ENCODE results near the gene TRMT2A.

The TRMT2A gene

DNA sequence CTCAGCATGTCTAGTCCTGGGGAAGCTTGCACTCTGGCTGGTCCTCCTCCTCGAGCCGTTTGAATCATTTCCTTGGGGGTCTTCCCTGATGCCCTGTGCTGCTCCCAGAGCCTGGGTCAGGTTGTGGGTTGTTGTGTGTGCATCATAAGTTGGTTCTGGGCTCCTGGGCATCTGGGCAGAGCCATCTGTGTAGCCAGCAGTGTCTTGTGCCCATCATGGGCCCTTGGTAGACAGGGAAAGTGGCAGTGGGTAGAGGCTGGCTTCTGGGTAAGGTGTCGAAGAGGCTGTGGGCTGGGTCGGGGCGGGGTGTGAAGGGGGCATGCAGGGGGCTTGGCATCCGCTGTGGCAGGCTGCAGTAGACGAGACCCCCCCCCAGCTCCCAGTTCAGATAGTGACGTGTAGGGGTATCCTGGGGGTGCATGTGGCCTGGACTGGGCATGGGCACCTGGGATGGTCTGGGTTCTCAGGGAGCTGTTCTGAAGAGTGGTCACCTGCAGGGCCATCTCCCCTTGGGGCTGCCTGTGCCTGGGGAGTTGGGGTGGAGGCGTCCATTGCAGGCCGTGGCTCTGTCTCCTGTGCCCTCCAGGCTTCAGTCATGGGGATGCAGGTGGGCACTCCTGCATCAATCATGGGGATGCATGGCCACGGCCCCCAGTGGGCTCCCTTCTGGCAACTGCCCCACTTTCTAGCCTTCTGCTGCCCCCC, 7.2 kb upstream of the TRMT2A start:
- TF ChIP-seq SIN3A (IDR thresholded peaks at IDR 0.05; ENCODE audit: borderline replicate concordance, insufficient read depth, low read length) (no peak), TAF1 (IDR thresholded peaks at IDR 0.05; ENCODE audit: borderline replicate concordance, insufficient read depth, low read length) (no peak), FOXP2 (optimal IDR thresholded peaks at IDR 0.05; ENCODE audit: borderline replicate concordance, extremely low read depth, extremely low read length, insufficient read depth) (no peak), POLR2AphosphoS5 (IDR thresholded peaks at IDR 0.05; ENCODE audit: low read depth, low read length) (no peak)
- TF ChIP-seq, protein P1, sequence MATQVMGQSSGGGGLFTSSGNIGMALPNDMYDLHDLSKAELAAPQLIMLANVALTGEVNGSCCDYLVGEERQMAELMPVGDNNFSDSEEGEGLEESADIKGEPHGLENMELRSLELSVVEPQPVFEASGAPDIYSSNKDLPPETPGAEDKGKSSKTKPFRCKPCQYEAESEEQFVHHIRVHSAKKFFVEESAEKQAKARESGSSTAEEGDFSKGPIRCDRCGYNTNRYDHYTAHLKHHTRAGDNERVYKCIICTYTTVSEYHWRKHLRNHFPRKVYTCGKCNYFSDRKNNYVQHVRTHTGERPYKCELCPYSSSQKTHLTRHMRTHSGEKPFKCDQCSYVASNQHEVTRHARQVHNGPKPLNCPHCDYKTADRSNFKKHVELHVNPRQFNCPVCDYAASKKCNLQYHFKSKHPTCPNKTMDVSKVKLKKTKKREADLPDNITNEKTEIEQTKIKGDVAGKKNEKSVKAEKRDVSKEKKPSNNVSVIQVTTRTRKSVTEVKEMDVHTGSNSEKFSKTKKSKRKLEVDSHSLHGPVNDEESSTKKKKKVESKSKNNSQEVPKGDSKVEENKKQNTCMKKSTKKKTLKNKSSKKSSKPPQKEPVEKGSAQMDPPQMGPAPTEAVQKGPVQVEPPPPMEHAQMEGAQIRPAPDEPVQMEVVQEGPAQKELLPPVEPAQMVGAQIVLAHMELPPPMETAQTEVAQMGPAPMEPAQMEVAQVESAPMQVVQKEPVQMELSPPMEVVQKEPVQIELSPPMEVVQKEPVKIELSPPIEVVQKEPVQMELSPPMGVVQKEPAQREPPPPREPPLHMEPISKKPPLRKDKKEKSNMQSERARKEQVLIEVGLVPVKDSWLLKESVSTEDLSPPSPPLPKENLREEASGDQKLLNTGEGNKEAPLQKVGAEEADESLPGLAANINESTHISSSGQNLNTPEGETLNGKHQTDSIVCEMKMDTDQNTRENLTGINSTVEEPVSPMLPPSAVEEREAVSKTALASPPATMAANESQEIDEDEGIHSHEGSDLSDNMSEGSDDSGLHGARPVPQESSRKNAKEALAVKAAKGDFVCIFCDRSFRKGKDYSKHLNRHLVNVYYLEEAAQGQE (IDR thresholded peaks at IDR 0.05; ENCODE audit: insufficient read depth in 1 of 2, low read depth in 2 of 2, low read length in 2 of 2) = no peak

DNA sequence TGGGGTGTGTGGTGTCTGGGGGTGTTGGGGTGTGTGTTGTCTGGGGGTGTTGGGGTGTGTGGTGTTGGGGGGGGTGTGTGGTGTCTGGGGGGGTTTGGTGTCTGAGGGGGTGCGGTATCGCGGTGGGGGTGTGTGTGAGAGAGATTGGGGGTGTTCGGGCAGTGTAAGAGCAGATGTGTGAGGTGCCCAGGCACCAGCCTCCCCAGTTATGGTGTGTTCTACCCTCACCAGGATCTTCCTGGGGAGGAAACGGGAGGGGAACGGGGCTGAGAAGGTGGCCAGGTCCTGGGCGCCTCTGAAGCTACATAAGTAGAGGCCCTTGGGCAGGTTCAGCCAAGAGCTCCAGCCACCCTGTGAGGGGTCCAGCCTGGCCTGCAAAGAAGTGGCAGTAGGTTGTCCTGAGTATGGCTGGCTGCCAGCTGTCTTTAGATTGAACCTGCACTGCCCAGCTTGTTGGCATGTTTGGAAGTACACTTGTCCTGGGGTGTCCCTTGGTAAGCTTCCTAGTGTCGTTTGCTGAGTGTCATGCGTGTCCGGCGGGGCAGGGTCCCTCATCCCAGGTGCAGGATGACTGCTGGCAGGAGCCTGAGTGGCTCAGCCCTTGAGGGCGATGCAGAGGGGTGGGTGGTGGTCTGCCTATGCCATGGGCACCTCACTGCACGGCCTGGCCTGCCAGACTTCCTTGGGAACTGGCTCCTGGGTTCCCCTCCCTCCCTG, 6.5 kb upstream of the TRMT2A start:
- TF ChIP-seq, protein P1 (IDR thresholded peaks at IDR 0.05; ENCODE audit: insufficient read depth in 1 of 2, low read depth in 2 of 2, low read length in 2 of 2) = no peak
- TF ChIP-seq FOXP2 (optimal IDR thresholded peaks at IDR 0.05; ENCODE audit: borderline replicate concordance, extremely low read depth, extremely low read length, insufficient read depth) = no peak
- no peak for TF ChIP-seq POLR2AphosphoS5 (IDR thresholded peaks at IDR 0.05; ENCODE audit: low read depth, low read length)
- TF ChIP-seq TAF1 (IDR thresholded peaks at IDR 0.05; ENCODE audit: borderline replicate concordance, insufficient read depth, low read length) = no peak
- TF ChIP-seq SIN3A (IDR thresholded peaks at IDR 0.05; ENCODE audit: borderline replicate concordance, insufficient read depth, low read length) = no peak

DNA sequence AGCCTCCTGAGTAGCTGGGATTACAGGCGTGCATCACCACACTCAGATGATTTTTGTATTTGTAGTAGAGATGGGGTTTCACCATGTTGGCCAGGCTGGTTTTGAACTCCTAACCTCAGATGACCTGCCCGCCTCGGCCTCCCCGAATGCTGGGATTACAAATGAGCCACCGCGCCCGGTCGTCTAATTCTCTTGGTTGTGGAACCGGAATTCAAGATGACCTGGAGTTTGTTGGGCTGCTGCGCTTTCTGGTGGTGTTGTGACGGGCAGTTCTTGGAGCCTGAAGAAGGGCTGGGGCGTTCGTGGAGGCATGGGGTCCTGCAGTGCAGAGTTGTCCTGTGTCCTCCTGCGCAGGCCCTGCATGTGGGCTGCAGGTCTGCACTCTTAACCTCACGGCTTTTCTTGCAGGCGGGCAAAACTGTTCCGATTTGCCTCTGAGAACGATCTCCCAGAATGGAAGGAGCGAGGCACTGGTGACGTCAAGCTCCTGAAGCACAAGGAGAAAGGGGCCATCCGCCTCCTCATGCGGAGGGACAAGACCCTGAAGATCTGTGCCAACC, 4.9 kb upstream of the TRMT2A start:
- TF ChIP-seq SIN3A (IDR thresholded peaks at IDR 0.05; ENCODE audit: borderline replicate concordance, insufficient read depth, low read length) (no peak), POLR2AphosphoS5 (IDR thresholded peaks at IDR 0.05; ENCODE audit: low read depth, low read length) (no peak), FOXP2 (optimal IDR thresholded peaks at IDR 0.05; ENCODE audit: borderline replicate concordance, extremely low read depth, extremely low read length, insufficient read depth) (no peak)

DNA sequence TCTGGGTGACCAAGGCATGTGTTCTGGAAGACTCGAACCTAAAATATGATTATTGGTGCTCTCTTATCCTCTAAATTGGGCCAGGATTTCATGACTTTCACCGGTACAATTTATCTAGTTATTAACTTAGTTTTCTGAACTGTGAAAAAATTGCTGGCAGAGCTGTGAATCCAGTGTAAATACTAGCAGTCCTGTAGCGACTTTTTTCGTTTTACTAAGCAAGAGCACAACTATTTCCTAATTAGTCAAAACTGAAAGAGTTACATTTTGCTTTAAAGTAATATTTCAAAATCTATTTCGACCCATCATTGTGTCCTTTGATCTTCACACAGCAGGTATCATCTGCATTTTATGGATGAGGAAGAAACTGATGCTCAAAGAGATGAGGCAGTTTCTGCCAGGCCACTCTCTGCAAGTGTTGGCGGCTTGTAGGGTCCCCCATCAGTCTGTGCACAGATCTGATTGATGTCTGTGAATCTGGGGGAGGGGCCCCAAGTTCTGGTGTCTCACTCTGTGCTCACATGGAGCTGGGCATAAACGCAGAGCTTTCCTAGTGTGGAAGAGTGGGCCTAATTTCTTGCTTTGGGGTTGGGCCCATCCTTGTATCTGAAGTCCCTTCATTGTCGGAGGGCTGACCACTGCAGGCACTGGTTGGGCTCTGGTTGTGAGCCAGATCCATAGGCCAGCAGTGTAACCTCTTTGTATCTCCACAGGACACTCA, 1.4 kb upstream of the TRMT2A start:
- TF ChIP-seq SIN3A (IDR thresholded peaks at IDR 0.05; ENCODE audit: borderline replicate concordance, insufficient read depth, low read length) = no peak
- TF ChIP-seq, protein P1 (IDR thresholded peaks at IDR 0.05; ENCODE audit: insufficient read depth in 1 of 2, low read depth in 2 of 2, low read length in 2 of 2) = no peak
- no peak; the same call in 1 of the 2 replicates for TF ChIP-seq POLR2AphosphoS5 (IDR thresholded peaks at IDR 0.05; ENCODE audit: low read depth, low read length)
- TF ChIP-seq FOXP2 (optimal IDR thresholded peaks at IDR 0.05; ENCODE audit: borderline replicate concordance, extremely low read depth, extremely low read length, insufficient read depth) = no peak
- no peak for TF ChIP-seq TAF1 (IDR thresholded peaks at IDR 0.05; ENCODE audit: borderline replicate concordance, insufficient read depth, low read length)

DNA sequence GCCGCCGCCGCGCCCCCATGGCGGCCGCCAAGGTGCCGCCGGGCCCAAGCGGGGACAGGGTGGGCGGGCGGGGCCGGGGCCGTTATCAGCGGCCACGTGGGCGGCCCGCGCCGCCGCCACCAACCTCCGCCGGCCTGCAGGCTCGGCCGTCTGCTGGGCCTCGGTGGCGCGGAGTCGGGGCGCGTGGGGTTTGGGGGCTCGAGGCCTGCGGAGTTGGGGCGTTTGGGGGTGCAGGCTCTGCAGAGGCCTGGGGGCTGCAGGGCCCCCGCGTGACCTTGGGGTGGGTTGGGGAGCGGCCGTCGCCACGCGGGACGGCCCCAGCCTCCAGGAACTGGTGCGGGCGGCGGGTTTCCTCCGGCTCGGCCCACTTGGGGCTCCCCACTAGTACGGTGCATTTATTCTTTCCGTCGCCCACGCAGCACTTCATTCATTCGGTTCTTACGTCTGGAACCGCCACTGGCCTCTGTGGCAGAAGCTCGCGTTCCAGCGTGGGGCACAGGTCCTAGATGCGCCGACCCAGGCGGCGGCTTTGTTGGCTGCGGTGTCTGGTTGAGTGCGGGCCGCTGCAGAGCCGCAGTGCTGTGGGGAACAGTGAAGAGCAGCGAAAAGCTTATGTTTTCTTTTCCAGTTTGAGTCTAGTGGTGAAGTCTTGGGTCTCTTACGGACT, 740 bp upstream of the TRMT2A start:
- no peak for TF ChIP-seq TAF1 (IDR thresholded peaks at IDR 0.05; ENCODE audit: borderline replicate concordance, insufficient read depth, low read length)
- TF ChIP-seq FOXP2 (optimal IDR thresholded peaks at IDR 0.05; ENCODE audit: borderline replicate concordance, extremely low read depth, extremely low read length, insufficient read depth) = no peak
- TF ChIP-seq SIN3A (IDR thresholded peaks at IDR 0.05; ENCODE audit: borderline replicate concordance, insufficient read depth, low read length) = no peak
- no peak; the same call in 1 of the 2 replicates for TF ChIP-seq POLR2AphosphoS5 (IDR thresholded peaks at IDR 0.05; ENCODE audit: low read depth, low read length)
- TF ChIP-seq, protein P1 (IDR thresholded peaks at IDR 0.05; ENCODE audit: insufficient read depth in 1 of 2, low read depth in 2 of 2, low read length in 2 of 2) = no peak
